ENCODE measurements around the gene IL3RA.

Gene IL3RA

GRCh38 chrX:1427756-1428155, 91.2 kb downstream of the IL3RA start:
- DNase-seq, result no peak

- DNase-seq, result no peak
These were observed 93.9 kb downstream of the IL3RA start for GRCh38 chrX:1430451-1430850.
